Gastroesophageal sphincter (tissue), 4 donors: ENCODE data around the gene AOX1. TPM values are rescaled to one million over a fixed set of nuclear protein-coding genes. Genes with fewer than 3 reads are reported as not detected.

Experiments used
- ATAC-seq: fragments of 150-250 bp; one replicate; pipeline ENCODE4 v1.9.1; 2016; ENCODE audit warnings: mild to moderate bottlenecking, moderate library complexity
- H3K27ac ChIP-seq, 4 donors: fragments of 200-600 bp; sonication (generic) in 3 of 4; 1 replicate in 3 of 4; 2 replicates in 1 of 4; pipeline ENCODE4 v1.5.1; 2016 to 2019
- H3K27me3 ChIP-seq: fragments of 200-600 bp; sonication (generic); one replicate; pipeline ENCODE4 v1.5.1; 2019
- H3K36me3 ChIP-seq, 2 donors: fragments of 200-600 bp; sonication (generic); one replicate each; pipeline ENCODE4 v1.5.1; 2019; ENCODE audit warnings: control low read depth in 1 of 2
- H3K4me1 ChIP-seq, 3 donors: fragments of 200-600 bp; sonication (generic); 1 replicate in 2 of 3; 2 replicates in 1 of 3; pipeline ENCODE4 v1.5.1; 2016 to 2019; ENCODE audit warnings: control low read depth in 2 of 3
- H3K4me3 ChIP-seq, 2 donors: fragments of 200-600 bp; sonication (generic); one replicate each; pipeline ENCODE4 v1.5.1; 2019; ENCODE audit warnings: mild to moderate bottlenecking in 1 of 2, moderate library complexity in 1 of 2
- H3K9me3 ChIP-seq, 3 donors: fragments of 200-600 bp; sonication (generic); one replicate each; pipeline ENCODE4 v1.5.1; 2017 to 2019; ENCODE audit warnings: control low read depth in 2 of 3
- CTCF ChIP-seq, 4 experiments: fragments of 200-600 bp in 2 of 4; fragments of 450-650 bp in 2 of 4; sonication (generic) in 1 of 4; IDR thresholded peaks; one replicate each; pipeline ENCODE4 v1.5.1; 2017 to 2019; ENCODE audit warnings: antibody characterized with exemption in 4 of 4, mild to moderate bottlenecking in 2 of 4, moderate library complexity in 2 of 4
- EP300 ChIP-seq: sonication (generic); formaldehyde crosslinking; IDR thresholded peaks from one replicate; pipeline ENCODE4 v1.6.1; 2017; ENCODE audit warnings: antibody characterized with exemption, mild to moderate bottlenecking
- POLR2A ChIP-seq, 2 donors: fragments of 450-650 bp; IDR thresholded peaks; one replicate each; pipeline ENCODE4 v1.6.1; 2017; ENCODE audit warnings: antibody characterized with exemption in 2 of 2, mild to moderate bottlenecking in 2 of 2, moderate library complexity in 1 of 2
- POLR2AphosphoS5 ChIP-seq: sonication (generic); formaldehyde crosslinking; IDR thresholded peaks from one replicate; pipeline ENCODE4 v1.6.1; 2017; ENCODE audit warnings: antibody characterized with exemption
- WGBS, 2 donors: methylation state at CpG; one replicate each; pipeline ENCODE4 v1.1.5; 2018; ENCODE audit warnings: low coverage in 1 of 2; 5-methylcytosine and 5-hydroxymethylcytosine counted together
- total RNA-seq, 4 donors: library from RNA; depleted of rRNA; stranded (reverse); fragments of >200 nt; gene quantifications; one replicate each; pipeline ENCODE4 v1.1.0, GENCODE V29; 2016

Gene AOX1
- total RNA-seq, 4 donors from 2014 or later = 36.7 to 125 (median 85.6) TPM

- H3K27ac ChIP-seq = no peak overlapping the region
- no peaks in the 10 kb centered on the region for H3K9me3 ChIP-seq
- peaks cover 0 to 9% (median 0%) of the 10 kb centered on the region in 3 donors for H3K4me1 ChIP-seq
- 83 to 87% methylated on average over 4 to 5 of the region's 5 CpGs for WGBS, 2 donors
- H3K36me3 ChIP-seq = peaks cover 0 to 18% of the 10 kb centered on the region in 2 donors
- no peak for TF ChIP-seq POLR2AphosphoS5
- no peak for TF ChIP-seq EP300
- no peak for TF ChIP-seq POLR2A (IDR thresholded peaks at IDR 0.05)
- no peak for TF ChIP-seq CTCF (IDR thresholded peaks at IDR 0.05)
- H3K4me3 ChIP-seq = no peak overlapping the region
- ATAC-seq = no peak
- H3K27me3 ChIP-seq = no peaks in the 10 kb centered on the region
These were observed 5.5 kb downstream of the AOX1 start for GRCh38 chr2:200591308-200591707.

DNA sequence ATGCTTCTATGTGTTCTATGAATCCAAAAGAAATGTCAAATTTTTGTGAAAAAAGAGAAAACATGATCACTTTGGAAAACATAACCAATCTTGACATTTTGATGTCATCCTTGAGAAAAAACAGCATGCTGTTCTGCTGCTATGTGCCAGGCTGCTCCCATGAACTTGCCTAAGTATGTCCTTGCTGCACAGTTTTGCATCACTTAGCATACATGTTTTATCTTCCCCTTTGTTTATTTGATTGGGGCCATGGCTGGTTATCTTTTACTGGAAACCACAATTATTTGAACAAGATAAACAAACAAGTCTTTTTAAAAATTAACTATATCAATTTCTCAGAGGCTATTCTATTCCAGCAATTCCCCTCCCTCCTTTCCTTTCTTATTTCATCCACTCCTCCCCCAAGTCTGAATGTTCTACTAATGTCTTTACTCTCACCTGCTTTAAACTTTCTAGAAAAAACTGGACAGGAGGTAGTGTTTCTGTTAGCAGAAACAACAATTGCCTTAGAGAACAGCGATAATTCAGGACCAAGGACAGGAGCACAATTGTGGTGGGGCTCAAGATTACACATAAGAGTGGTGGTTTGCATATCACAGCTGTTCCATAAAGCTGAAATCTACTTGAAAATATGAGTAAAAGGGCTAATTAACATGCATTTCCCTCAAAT is 6.7 kb downstream of the AOX1 start:
- H3K4me1 ChIP-seq = peaks cover 0 to 7% (median 0%) of the 10 kb centered on the region in 3 donors
- WGBS, 2 donors = 36% methylated on average over 1 of the region's 1 CpG; no CpG with 5 or more reads in 1 of the 2 donors
- TF ChIP-seq POLR2A (IDR thresholded peaks at IDR 0.05) = no peak
- no peak for TF ChIP-seq EP300
- no peak for TF ChIP-seq POLR2AphosphoS5
- TF ChIP-seq CTCF (IDR thresholded peaks at IDR 0.05) = no peak
- H3K27me3 ChIP-seq = no peaks in the 10 kb centered on the region
- H3K36me3 ChIP-seq = peaks cover 0 to 29% of the 10 kb centered on the region in 2 donors
- no peak overlapping the region for H3K27ac ChIP-seq
- H3K9me3 ChIP-seq = no peaks in the 10 kb centered on the region
- no peak overlapping the region for H3K4me3 ChIP-seq
- ATAC-seq = no peak

- TF ChIP-seq EP300 (no peak), CTCF (IDR thresholded peaks at IDR 0.05) (no peak), POLR2AphosphoS5 (no peak), POLR2A (IDR thresholded peaks at IDR 0.05) (no peak)
- H3K27ac ChIP-seq = no peak overlapping the region
- no peaks in the 10 kb centered on the region for H3K27me3 ChIP-seq
- no peaks in the 10 kb centered on the region for H3K9me3 ChIP-seq
- no peak for ATAC-seq
- H3K4me3 ChIP-seq = no peak overlapping the region
- 60% methylated on average over 1 of the region's 1 CpG; no CpG with 5 or more reads in 1 of the 2 donors for WGBS, 2 donors
- H3K4me1 ChIP-seq = peaks cover 0 to 7% (median 0%) of the 10 kb centered on the region in 3 donors
- H3K36me3 ChIP-seq = peaks cover 0 to 40% of the 10 kb centered on the region in 2 donors
These were observed 8.1 kb downstream of the AOX1 start for GRCh38 chr2:200593905-200594304.

DNA sequence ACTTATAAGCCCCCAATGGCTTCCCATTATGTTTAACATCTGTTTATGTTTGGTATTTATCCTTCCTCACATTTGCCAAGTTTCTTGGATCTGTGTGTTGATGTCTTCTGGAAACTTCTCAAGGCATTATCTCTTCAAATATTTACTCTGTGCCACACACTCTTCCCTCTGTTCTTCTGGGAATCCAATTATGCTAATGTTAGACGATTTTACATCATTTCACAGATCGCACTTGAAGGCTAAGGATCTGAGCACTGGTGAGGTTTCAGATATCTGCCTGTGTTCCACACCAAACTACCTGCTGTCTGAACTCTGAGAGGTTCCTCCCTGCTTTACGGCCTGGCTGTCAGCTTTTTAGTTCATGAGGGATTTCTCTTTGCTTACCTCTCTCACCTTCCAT is 10.1 kb downstream of the AOX1 start:
- no peak for ATAC-seq
- TF ChIP-seq CTCF (IDR thresholded peaks at IDR 0.05) (no peak), POLR2A (IDR thresholded peaks at IDR 0.05) (no peak), EP300 (no peak), POLR2AphosphoS5 (no peak)
- H3K9me3 ChIP-seq = no peaks in the 10 kb centered on the region
- no peak overlapping the region for H3K27ac ChIP-seq
- no peaks in the 10 kb centered on the region for H3K27me3 ChIP-seq
- 71 to 92% methylated on average over 2 of the region's 3 CpGs for WGBS, 2 donors
- H3K36me3 ChIP-seq = peaks cover 0 to 57% of the 10 kb centered on the region in 2 donors
- peaks cover 0 to 3% (median 0%) of the 10 kb centered on the region in 3 donors for H3K4me1 ChIP-seq
- no peak overlapping the region for H3K4me3 ChIP-seq
